OCI-M1 (cell line): ENCODE results near the gene CSNK1G1.
"Not testable (repeated sequence)": the region's sequence is repeated elsewhere in the genome, so short reads cannot be mapped to it uniquely, and the experiment has no call there.

Source experiments
- DNase-seq: peaks from one replicate; lab custom pipeline; 2025; lab: John Stamatoyannopoulos, UW

CSNK1G1 gene

DNA sequence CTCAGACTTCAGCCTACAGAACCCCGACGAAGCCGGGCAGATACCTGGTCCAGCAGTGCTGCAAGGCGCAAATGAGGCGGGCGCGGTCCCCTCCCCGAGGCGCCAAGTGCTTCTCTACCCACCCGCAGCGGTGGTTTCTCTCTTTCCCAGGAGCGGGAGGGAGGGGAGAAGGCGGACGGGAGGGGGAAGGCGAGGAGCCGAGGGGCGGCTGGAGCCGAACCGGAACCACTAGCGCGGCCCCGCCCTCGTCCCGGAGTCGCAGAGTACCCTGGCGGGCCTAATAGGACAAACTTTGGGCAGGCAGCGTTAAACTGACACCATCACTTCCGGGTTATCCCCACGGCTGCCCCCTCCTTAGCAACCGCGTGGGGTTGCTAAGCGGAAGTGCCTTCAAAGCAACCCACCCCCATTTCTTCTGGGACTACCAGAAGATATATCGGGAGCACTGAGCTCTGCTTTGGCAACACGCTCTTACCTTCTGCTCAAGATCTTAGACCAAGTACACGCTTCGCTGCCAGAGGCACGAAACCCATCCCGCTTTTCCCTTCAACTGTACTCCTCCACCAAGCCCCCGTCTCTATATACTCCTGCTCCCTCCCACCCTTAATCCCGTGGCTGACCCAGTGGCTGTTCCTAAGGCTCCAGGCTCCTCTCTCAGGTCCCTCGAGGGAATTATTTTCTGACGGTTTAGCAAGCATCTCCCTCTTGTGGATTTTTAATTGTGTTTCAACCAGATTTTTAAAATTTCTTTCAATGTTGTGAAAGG is at the start of gene CSNK1G1:
CSNK1G1 (minus strand) TSS at position 230 of the 766 bp plus-strand sequence. CDS start 55,674 bp downstream, outside the sequence.
- peak; percentile 99 for DNase-seq

GRCh38 chr15:64400583-64400982 is 44.6 kb upstream of the CSNK1G1 start:
- DNase-seq = no peak

DNA sequence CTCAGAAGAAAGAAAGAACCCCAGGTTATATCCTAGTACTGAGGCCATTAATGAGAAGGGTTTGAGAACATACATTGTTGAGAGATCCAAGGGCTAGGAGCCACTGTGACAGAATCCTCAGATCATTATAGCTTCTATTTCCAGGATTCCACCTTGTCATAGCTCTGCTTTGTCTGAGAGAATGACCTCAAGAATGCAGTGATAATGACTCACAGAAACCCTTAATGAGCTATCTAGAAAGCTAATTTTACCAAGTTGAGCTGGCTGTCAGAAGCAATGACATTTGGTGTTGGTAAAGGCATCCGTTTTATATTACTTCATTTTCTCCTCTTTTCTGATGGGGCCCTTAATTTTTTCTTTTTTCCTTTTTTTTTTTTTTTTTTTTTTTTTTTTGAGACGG is 42.6 kb upstream of the CSNK1G1 start:
- no peak for DNase-seq

DNA sequence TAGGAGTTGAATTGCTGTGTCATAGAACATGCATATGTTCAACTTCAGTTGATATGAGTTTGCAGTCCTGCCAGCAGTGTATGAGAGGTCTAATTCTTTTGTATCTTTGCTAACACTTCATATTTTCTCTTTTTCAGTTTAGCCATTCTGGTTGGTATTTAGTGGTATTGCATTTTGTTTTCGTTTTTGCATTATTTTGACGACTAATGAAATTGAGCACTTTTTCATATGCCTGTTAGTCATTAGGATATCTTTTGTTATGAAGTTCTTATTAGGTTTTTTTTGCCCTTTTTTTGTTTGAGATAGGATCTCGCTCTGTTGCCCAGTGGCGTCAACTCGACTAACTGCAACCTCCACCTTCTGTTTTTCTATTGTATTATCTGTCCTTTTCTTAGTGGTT is 40.8 kb upstream of the CSNK1G1 start:
- DNase-seq = no peak

GRCh38 chr15:64392471-64392870 is 36.5 kb upstream of the CSNK1G1 start:
- DNase-seq = not testable (repeated sequence)

GRCh38 chr15:64389036-64389435 is 33.1 kb upstream of the CSNK1G1 start:
- no peak for DNase-seq

GRCh38 chr15:64387562-64388168 is 31.7 kb upstream of the CSNK1G1 start, which contains the start of gene TRIP4:
Gene TRIP4 (plus strand): TSS chr15:64387836. CDS start chr15:64387864, 28 bp downstream.
- peak; percentile 98 for DNase-seq

- DNase-seq = no peak
Observed at GRCh38 chr15:64386291-64386690, 30.3 kb upstream of the CSNK1G1 start.

DNA sequence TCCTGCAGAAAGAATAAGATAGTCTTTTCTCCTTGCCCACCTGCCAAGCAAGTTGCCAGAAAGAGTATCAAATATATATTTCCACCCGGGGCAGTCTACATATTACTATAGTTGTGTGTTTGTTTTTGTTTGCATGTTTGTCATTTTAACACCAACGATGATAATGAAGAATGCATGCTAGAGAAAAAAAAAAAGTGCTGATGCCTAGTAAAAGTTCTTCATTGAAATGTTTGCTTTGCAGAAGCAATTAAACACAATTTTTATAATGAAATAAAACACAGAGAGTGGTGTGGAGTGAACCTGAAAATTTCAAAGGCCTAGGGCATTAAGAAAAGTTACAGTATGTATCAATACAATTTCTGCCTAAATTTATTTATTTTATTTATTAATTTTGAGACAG is 27.8 kb upstream of the CSNK1G1 start:
- no peak for DNase-seq

- DNase-seq = peak; percentile 98
Observed at GRCh38 chr15:64381000-64381751, 25.2 kb upstream of the CSNK1G1 start, which contains the start of gene PCLAF. Gene PCLAF (minus strand): TSS chr15:64381441. CDS start chr15:64381371, 70 bp downstream.

DNA sequence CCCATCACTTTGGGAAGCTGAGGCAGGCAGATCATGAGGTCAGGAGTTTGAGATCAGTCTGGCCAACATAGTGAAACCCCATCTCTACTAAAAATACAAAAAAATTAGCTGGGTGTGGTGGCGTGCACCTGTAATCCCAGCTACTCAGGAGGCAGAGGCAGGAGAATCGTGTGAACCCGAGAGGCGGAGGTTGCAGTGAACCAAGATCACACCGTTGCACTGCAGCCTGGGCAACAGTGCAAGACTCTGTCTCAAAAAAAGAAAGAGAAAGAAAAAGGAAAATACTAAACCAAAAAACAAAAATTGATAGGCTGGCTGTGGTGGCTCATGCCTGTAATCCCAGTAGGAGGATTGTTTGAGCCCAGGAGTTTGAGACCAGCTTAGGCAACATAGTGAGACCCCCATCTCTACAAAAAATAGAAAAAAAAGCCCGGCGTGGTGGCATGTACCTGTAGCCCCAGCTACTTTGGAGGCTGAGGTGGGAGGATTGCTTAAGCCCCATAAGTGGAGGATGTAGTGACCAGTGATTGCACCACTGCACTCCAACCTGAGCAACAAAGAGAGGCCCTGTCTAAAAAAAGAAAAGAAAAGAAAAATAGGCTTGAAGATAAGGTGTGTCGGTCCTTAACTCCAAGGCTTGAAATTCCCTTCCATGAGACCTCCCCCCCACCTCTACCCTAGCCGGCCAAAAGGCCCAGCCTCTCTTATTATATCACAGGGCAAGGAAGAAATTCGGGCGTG is 24.3 kb upstream of the CSNK1G1 start:
- DNase-seq = peak; percentile 56

DNA sequence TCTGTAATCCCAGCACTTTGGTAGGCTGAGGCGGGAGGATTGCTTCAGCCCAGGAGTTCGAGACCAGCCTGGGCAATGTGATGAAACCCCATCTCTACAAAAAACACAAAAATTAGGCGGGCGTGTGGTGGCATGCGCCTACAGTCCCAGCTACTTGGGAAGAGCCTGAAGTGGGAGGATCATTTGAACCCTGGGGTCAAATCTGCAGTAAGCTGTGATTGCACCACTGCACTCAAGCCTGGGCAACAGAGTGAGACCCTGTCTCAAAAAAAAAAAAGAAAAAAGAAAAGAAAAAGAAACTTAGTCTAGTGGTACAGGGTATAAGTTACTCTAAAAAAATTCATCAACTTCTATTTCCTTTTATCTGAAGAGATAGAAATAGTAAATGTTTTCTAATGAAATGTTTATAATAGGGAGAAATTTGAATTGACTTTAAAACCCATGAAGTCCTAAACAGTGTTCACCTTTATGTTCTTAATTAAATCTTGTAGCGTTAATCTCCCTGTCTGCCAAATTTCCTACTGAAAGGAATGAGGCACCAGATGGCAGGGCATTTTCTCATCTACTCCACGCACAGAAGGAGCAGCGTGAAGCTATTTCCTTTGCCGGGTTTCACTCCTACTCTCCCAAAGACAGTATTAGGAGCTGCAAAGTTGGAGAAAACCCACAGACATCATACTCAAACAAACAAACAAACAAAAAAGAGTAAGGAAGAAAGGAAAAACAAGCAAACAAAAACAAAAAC is 23.4 kb upstream of the CSNK1G1 start:
- DNase-seq = peak; percentile 7

- no peak for DNase-seq
Observed at GRCh38 chr15:64373360-64373759, 17.4 kb upstream of the CSNK1G1 start.

DNA sequence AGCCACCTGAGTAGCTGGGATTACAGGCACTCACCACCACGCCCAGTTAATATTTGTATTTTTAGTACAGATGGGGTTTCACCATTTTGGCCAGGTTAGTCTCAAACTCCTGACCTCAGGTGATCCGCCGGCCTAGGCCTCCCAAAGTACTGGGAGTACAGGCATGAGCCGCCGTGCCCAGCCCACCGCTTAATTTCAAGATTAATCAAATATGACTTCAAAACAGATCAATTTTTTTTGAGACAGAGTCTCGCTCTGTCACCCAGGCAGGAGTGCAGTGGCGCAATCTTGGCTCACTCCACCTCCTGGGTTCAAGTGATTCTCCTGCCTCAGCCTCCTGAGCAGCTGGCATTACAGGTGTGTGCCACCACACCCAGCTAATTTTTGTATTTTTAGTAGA is 15.4 kb upstream of the CSNK1G1 start:
- DNase-seq = not testable (repeated sequence)

- no peak for DNase-seq
Observed at GRCh38 chr15:64369078-64369607, 13.2 kb upstream of the CSNK1G1 start.

- DNase-seq = no peak
Observed at GRCh38 chr15:64361259-64361658, 5.3 kb upstream of the CSNK1G1 start.

GRCh38 chr15:64356710-64357040 is 702 bp upstream of the CSNK1G1 start:
- DNase-seq = no peak

DNA sequence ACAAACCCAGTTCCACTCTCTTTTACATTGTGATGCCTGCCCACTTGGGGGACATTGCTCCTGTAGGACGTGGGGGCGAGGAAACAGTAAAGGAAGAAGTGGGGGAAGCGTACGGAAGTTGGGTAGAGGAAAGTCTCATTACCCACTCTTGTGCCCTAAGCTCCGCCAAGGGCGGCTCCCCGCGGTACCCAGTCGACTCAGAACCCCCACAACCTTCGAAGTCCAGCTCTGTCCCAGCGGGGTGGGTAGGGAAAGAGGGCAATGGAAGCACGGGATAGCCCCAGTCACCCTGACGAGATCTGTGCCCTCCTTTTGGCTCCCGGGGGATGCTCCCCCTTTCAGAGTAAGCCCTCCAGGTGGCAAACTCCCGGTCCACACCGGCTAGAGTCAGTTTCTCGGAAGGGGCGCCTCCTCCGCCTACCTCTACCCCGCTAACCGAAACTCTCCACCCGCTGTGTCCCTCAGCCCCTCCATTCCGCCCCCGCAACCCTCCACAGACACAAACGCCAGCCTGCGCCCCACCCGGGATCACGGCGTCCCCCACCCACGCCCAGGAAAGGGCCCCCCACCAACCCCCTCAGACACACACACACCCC is 527 bp downstream of the CSNK1G1 start:
- DNase-seq = peak; percentile 46

DNA sequence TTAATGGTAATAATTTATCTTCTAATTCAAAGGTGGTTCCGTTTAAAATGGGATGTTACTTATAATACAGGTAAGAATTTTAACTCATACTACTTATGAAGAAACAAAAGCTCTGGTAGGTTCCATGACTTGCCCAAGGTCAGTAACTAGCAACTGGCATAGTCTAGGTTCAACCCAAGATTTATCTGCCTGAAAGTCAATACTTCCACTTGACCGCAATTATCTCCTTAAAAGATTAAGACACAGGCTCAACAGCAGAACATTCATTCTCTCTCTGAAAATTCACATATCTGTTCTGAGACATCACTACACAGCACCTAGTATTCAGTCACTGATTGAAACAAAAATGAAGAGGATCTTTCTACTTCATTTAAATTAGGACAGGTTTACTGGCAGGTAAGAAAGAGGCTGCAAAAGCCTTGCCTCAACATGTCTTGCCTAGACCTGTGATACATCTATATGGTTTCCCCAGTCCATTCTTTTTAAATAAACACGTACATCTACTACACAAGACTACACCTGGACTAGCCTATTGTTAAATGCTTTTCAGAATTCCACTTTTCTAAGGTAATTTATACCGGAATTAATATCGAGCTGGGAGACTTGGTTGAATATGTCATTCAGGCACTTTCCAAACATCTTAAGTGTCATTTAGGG is 1.2 kb downstream of the CSNK1G1 start:
- peak; percentile 37 for DNase-seq

- no peak for DNase-seq
Observed at GRCh38 chr15:64351265-64351664, 4.7 kb downstream of the CSNK1G1 start.
